Panc1 (cell line): ENCODE measurements around the gene UBE2E2. TPM values are rescaled to one million over a fixed set of nuclear protein-coding genes. Genes with fewer than 3 reads are reported as not detected.

Experiments
- ATAC-seq: fragments of 200-7000 bp; cut with Tn5 transposase; 2 replicates; pipeline ENCODE4 v1.9.1; 2020; ENCODE audit warnings: mild to moderate bottlenecking, moderate library complexity
- BruUV-seq: library from RNA; stranded (reverse); fragments of 400-500 nt; replicated peaks from 2 replicates; lab custom pipeline; 2021; lab: Mats Ljungman, UMichigan
- CTCF ChIA-PET: fragments of 300-600 bp; sonication (Branson Sonifier 250); formaldehyde crosslinking; loops from one replicate; lab custom pipeline; 2022; ENCODE audit warnings: antibody characterized with exemption; lab: Charles Lee
- POLR2A ChIA-PET: fragments of 300-600 bp; sonication (Branson Sonifier 250); formaldehyde crosslinking; loops from one replicate; lab custom pipeline; 2022; ENCODE audit warnings: antibody characterized with exemption; lab: Charles Lee
- DNase-seq: peaks from one replicate; pipeline ENCODE4 v3.0.0-alpha.2; 2010; ENCODE audit warnings: low read depth, low spot score
- H3K27ac ChIP-seq: 2 replicates; pipeline ENCODE4 v1.5.1; 2011; ENCODE audit warnings: mild to moderate bottlenecking, low read length, inconsistent platforms
- H3K27me3 ChIP-seq: fragments of 200-500 bp; sonication (Bioruptor generic); 2 replicates; pipeline ENCODE4 v1.6.0; 2014; ENCODE audit warnings: low read length, inconsistent platforms; ENCODE audit not compliant: control insufficient read depth, insufficient read depth
- H3K36me3 ChIP-seq: fragments of 200-500 bp; sonication (Bioruptor generic); 2 replicates; pipeline ENCODE4 v1.5.1; 2014; ENCODE audit warnings: inconsistent platforms, mild to moderate bottlenecking, low read length, moderate library complexity; ENCODE audit not compliant: control insufficient read depth, insufficient read depth
- H3K4me1 ChIP-seq: 2 replicates; pipeline ENCODE4 v1.5.1; 2011; ENCODE audit warnings: inconsistent platforms, mild to moderate bottlenecking, low read length, moderate library complexity; ENCODE audit not compliant: control insufficient read depth, insufficient read depth
- H3K4me3 ChIP-seq, 2 experiments: 2 replicates each; pipeline ENCODE4 v1.5.1; 2011 to 2012; ENCODE audit warnings: low read depth in 2 of 2, low read length in 2 of 2, mild to moderate bottlenecking in 2 of 2, inconsistent platforms in 1 of 2, moderate library complexity in 1 of 2
- H3K9me3 ChIP-seq: fragments of 200-500 bp; sonication (Bioruptor generic); 2 replicates; pipeline ENCODE4 v1.5.1; 2014; ENCODE audit warnings: low read depth, mild to moderate bottlenecking, inconsistent platforms, low read length, moderate library complexity; ENCODE audit not compliant: control insufficient read depth, insufficient read depth
- POLR2AphosphoS5 ChIP-seq: IDR thresholded peaks from 2 replicates; pipeline ENCODE4 v1.6.1; 2012; ENCODE audit warnings: mild to moderate bottlenecking, low read depth, low read length, moderate library complexity
- REST ChIP-seq, 2 experiments: IDR thresholded peaks; 2 replicates each; pipeline ENCODE4 v1.6.1; 2011 to 2012; ENCODE audit warnings: low read depth in 2 of 2, control low read depth in 1 of 2, low read length in 1 of 2, mild to moderate bottlenecking in 1 of 2, moderate library complexity in 1 of 2; ENCODE audit not compliant: insufficient read depth in 1 of 2
- SIN3A ChIP-seq: IDR thresholded peaks from 2 replicates; pipeline ENCODE4 v1.6.1; 2012; ENCODE audit warnings: low read depth, mild to moderate bottlenecking, low read length, moderate library complexity, borderline replicate concordance; ENCODE audit not compliant: insufficient read depth
- TCF7L2 ChIP-seq: IDR thresholded peaks from 2 replicates; pipeline ENCODE4 v1.6.1; 2011; ENCODE audit warnings: mild to moderate bottlenecking, low read depth, low read length, inconsistent platforms
- in situ Hi-C: cut with HindIII; loops from 2 replicates; pipeline ENCODE4 v1.10.0; 2016; ENCODE audit warnings: low sequenced_read_pairs, low pct_unique_long_range_greater_than_20kb
- intact Hi-C: fragments of 100-400 bp; cut with micrococcal nuclease; formaldehyde crosslinking; loops from one replicate; pipeline ENCODE4 v1.10.0; 2022; ENCODE audit not compliant: unreplicated experiment
- total RNA-seq: library from RNA; stranded (reverse); gene quantifications from one replicate; pipeline ENCODE4 v1.2.1, GENCODE V29; 2021; ENCODE audit not compliant: unreplicated experiment
- TF ChIP-seq, protein P1 (sequence below): fragments of 450-650 bp; IDR thresholded peaks from 2 replicates; pipeline ENCODE4 v1.5.1; 2017; ENCODE audit warnings: mild to moderate bottlenecking

The UBE2E2 gene
- total RNA-seq, 1 experiment from 2014 or later, result 38.2 TPM

GRCh38 chr3:23253214-23253613 is 50.1 kb downstream of the UBE2E2 start:
- H3K4me3 ChIP-seq, result no peak overlapping the region
- TF ChIP-seq, protein P1, sequence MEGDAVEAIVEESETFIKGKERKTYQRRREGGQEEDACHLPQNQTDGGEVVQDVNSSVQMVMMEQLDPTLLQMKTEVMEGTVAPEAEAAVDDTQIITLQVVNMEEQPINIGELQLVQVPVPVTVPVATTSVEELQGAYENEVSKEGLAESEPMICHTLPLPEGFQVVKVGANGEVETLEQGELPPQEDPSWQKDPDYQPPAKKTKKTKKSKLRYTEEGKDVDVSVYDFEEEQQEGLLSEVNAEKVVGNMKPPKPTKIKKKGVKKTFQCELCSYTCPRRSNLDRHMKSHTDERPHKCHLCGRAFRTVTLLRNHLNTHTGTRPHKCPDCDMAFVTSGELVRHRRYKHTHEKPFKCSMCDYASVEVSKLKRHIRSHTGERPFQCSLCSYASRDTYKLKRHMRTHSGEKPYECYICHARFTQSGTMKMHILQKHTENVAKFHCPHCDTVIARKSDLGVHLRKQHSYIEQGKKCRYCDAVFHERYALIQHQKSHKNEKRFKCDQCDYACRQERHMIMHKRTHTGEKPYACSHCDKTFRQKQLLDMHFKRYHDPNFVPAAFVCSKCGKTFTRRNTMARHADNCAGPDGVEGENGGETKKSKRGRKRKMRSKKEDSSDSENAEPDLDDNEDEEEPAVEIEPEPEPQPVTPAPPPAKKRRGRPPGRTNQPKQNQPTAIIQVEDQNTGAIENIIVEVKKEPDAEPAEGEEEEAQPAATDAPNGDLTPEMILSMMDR, result no peak
- TF ChIP-seq REST (IDR thresholded peaks at IDR 0.05; ENCODE audit: insufficient read depth in 1 of 2, low read depth in 2 of 2, low read length in 1 of 2) (no peak), POLR2AphosphoS5 (no peak), TCF7L2 (no peak), SIN3A (no peak)
- ATAC-seq (no peak), DNase-seq (no peak)
- no peak overlapping the region for H3K27ac ChIP-seq
- no peaks in the 10 kb centered on the region for H3K36me3 ChIP-seq
- intact Hi-C loops (no loop called here), in situ Hi-C loops (no loop called here)
- POLR2A ChIA-PET, result no interaction called here
- peaks cover 3% of the 10 kb centered on the region; the same call in 1 of the 2 replicates for H3K4me1 ChIP-seq
- CTCF ChIA-PET, result no interaction called here
- no peaks in the 10 kb centered on the region for H3K27me3 ChIP-seq
- H3K9me3 ChIP-seq, result no peaks in the 10 kb centered on the region
- BruUV-seq, result no TSS peak

- Histone ChIP-seq H3K36me3 (no peaks in the 10 kb centered on the region), H3K4me3 (no peak overlapping the region), H3K9me3 (no peaks in the 10 kb centered on the region), H3K4me1 (peaks cover 3% of the 10 kb centered on the region; the same call in 1 of the 2 replicates), H3K27ac (no peak overlapping the region), H3K27me3 (no peaks in the 10 kb centered on the region)
- no TSS peak for BruUV-seq
- TF ChIP-seq POLR2AphosphoS5 (no peak), SIN3A (no peak), TCF7L2 (no peak), REST (IDR thresholded peaks at IDR 0.05; ENCODE audit: insufficient read depth in 1 of 2, low read depth in 2 of 2, low read length in 1 of 2) (no peak)
- TF ChIP-seq, protein P1, result no peak
- intact Hi-C loops (no loop called here), in situ Hi-C loops (no loop called here)
- ChIA-PET POLR2A (no interaction called here), CTCF (no interaction called here)
- ATAC-seq (no peak), DNase-seq (no peak)
Measured at GRCh38 chr3:23254282-23254681, 51.2 kb downstream of the UBE2E2 start.
